GM21786 (cell line): Measurements from ENCODE around the gene ZG16.
"Not testable (repeated sequence)": the region's sequence is repeated elsewhere in the genome, so short reads cannot be mapped to it uniquely, and the experiment has no call there.

Experiments
- ATAC-seq: cut with Tn5 transposase; IDR thresholded peaks from one replicate; pipeline ENCODE4 v1.9.1; 2021; ENCODE audit not compliant: unreplicated experiment

The ZG16 gene

GRCh38 chr16:29747947-29748759 is 29.9 kb upstream of the ZG16 start:
- ATAC-seq = no peak

DNA sequence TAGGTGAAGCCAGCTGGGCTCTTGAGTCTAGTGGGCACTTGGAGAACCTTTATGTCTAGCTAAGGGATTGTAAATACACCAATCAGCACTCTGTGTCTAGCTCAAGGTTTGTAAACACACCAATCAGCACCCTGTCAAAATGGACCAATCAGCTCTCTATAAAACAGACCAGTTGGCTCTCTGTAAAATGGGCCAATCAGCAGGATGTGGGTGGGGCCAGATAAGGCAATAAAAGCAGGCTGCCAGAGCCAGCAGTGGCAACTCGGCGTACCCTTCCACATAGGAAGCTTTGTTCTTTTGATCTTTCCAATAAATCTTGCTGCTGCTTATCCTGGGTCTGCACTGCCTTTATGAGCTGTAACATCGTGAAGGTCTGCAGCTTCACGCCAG is 29.3 kb upstream of the ZG16 start:
- ATAC-seq = not testable (repeated sequence)

DNA sequence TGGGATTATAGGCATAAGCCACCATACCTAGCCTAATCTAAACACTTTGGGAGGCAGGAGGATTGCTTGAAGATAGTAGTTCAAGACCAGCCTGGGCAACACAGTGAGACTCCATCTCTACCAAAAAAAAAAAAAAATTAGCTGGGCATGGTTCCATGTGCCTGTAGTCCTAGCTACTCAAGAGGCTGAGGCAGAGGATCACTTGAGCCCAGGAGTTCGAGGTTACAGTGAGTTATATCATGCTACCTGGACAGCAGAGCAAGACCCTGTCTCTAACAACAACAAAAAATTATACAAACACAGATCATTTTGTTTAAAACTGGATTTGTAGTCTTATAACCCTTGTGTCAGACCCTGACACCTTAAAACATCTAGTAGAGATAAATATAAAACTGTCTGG is 24.5 kb upstream of the ZG16 start:
- ATAC-seq = no peak

GRCh38 chr16:29756654-29757053 is 21.4 kb upstream of the ZG16 start:
- ATAC-seq = no peak

DNA sequence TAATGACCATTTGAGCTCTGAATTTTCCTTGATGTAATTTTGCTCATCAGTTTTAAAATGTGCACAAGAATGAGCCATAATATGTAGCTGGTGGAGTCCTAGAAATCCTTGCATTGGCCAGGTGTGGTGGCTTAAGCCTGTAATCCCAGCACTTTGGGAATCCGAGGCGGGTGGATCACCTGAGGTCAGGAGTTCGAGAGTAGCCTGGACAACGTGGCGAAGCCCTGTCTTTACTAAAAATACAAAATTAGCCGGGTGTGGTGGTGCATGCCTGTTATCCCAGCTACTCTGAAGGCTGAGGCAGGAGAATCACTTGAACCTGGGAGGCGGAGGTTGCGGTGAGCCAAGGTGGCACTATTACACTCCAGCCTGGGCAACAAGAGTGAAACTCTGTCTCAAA is 21.0 kb upstream of the ZG16 start:
- ATAC-seq = not testable (repeated sequence)

GRCh38 chr16:29757950-29758466 is 20.0 kb upstream of the ZG16 start:
- ATAC-seq = no peak

DNA sequence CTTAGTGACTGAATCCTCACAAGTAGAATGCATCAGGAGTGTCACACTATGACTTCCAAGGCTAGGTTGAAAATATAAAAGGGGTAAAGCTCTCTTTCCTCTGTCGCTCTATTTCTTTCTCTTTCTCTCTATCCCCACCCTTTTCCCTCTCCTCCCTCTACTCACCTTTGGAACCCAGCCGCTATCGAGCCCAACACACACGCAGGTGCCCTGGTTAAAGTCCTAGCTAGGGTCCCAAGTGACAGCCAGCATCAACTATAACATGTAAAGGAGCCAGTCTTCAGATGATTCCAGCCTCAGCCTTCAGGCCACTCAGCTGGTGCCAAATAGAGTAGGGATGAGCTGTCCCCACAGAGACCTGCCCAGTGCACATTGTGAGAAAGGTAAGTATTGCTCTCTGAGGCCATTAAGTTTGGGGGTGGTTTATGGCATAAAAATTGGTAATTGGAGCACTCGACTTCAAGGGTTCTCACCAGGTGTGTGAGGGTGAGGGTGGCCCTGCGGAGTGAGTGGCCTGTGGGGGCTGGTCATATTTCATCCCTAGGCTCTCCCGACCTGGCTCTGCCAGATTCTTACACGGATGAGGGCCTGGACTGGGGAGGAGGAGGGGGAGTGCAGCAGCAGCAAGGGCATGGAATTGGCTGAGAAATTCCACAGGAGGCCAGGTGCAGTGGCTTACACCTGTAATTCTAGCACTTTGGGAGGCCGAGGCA is 17.3 kb upstream of the ZG16 start:
- ATAC-seq = no peak

DNA sequence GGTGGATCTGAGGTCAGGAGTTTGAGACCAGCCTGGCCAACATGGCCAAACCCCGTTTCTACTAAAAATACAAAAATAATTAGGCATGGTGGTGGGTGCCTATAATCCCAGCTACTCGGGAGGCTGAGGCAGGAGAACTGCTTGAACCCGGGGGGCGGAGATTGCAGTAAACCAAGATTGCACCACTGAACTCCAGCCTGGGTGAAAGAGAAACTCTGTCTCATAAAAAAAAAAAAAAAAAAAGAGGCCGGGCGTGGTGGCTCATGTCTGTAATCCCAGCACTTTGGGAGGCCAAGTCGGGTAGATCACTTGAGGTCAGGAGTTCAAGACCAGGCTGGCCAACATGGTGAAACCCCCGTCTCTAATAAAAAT is 16.8 kb upstream of the ZG16 start:
- not testable (repeated sequence) for ATAC-seq

DNA sequence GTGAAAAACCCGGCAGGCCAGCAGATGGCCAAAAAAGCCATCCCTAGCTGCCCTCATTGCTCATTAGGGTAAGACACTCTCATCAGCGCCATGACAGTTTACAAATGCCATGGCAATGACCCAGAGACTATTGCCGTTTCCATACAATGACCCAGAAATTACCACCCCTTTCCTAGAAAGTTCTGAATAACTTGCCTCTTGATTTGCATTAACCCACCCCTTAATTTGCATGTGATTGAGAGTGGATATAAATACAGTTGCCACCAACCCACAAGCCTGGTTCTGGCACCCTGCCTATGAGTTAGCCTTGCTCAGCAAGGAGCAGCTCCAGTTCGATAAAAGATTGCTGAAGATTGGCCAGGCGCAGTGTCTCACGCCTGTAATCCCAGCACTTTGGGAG is 16.2 kb upstream of the ZG16 start:
- no peak for ATAC-seq

GRCh38 chr16:29763326-29763725 is 14.7 kb upstream of the ZG16 start:
- no peak for ATAC-seq

DNA sequence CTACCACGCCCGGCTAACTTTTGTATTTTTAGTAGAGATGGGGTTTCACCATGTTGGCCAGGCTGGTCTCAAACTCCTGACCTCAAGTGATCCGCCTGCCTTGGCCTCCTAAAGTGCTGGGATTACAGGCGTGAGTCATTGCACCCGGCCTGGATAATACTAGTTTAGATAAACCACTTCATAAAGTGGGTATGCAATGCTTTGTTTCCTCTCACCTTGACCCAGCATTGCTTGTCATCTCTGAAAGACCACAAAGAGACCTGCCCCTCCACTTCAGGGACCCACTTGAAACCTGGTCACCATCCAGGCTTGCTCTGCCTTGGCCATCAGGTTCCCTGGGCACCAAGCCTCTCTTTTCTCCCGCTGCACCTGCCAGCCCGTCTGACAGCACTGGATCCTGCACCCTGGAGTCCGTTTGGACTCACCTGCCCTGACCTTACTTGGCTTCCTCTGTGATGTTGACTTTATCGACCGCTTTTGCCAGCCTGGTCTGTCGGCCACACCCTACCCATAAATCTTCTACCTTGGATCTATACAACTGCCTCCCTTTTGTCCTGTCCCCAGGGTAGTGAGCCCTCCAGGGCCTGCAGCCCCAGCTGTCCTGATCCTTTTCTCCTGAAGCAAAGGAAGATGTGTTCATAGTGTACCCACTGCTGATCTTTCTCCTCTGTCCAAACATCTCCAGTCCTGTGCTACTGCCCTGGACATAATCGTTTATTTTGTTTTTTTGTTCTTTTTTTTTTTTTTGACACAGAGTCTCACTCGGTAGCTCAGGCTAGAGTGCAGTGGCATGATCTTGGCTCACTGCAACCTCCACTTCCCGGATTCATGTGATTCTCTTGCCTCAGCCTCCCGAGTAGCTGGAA is 12.7 kb upstream of the ZG16 start:
- no peak for ATAC-seq

DNA sequence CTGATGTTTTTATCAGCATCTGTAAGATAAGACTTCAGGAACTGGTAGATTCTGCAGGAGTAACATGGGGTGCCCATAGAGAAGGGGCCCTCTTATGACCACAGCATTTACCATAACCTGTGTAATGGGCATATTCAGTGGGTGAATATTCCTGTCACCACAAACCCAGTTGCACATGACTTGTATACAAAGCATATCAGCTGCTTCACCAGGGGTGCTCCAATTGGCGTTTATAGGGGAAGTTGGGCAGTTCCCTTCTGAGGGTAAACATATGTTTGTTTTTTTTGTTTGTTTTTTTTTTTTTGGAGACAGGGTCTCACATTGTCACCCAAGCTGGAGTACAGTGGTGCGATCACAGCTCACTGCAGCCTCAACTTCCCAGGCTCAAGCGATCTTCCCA is 11.5 kb upstream of the ZG16 start:
- no peak for ATAC-seq

DNA sequence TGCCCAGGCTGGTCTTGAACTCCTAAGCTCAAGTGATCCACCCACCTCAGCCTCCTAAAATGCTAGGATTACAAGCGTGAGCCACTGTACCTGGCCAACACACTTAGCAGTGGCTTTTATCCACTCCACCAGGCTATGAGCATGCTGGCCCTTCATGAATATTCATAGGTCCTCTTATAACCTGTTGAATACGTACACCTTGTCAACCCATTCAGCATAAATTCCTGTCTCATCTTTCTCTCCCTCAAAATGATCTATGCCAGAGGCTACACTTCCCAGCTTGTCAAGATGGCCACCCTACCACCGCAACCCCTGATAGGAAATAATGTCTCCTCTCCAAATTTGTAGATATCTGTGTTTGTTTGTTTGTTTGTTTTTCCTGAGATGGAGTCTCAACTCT is 11.0 kb upstream of the ZG16 start:
- ATAC-seq = no peak

GRCh38 chr16:29769507-29769906 is 8.5 kb upstream of the ZG16 start:
- ATAC-seq = no peak

GRCh38 chr16:29770250-29770929 is 7.7 kb upstream of the ZG16 start:
- ATAC-seq = no peak

- ATAC-seq = not testable (repeated sequence)
Measured at GRCh38 chr16:29772330-29772729, 5.7 kb upstream of the ZG16 start.

GRCh38 chr16:29774730-29775129 is 3.3 kb upstream of the ZG16 start:
- no peak for ATAC-seq

- no peak for ATAC-seq
Measured at GRCh38 chr16:29775742-29776408, 2.2 kb upstream of the ZG16 start.

- ATAC-seq = no peak
Measured at GRCh38 chr16:29779474-29779873, 1.4 kb downstream of the ZG16 start.
